GM11168 (cell line): Measurements from ENCODE around the gene TNFSF12.

ENCODE experiments used
- in situ Hi-C: fragments of 300-500 bp; cut with MboI; formaldehyde crosslinking; loops from one replicate; pipeline ENCODE4 v1.12.0; 2022; ENCODE audit warnings: low sequenced_read_pairs; ENCODE audit not compliant: unreplicated experiment

TNFSF12 gene

GRCh38 chr17:7562208-7562605, 13.3 kb downstream of the TNFSF12 start:
- in situ Hi-C loops: no loop called here

- in situ Hi-C loops: no loop called here
Observed at GRCh38 chr17:7563115-7563869, 14.4 kb downstream of the TNFSF12 start.

GRCh38 chr17:7569571-7569970, 20.7 kb downstream of the TNFSF12 start:
- in situ Hi-C loops: no loop called here

GRCh38 chr17:7570351-7570750, 21.5 kb downstream of the TNFSF12 start:
- in situ Hi-C loops: no loop called here

- in situ Hi-C loops: no loop called here
Observed at GRCh38 chr17:7572338-7572587, 23.4 kb downstream of the TNFSF12 start.

GRCh38 chr17:7572588-7573323, 23.9 kb downstream of the TNFSF12 start:
- in situ Hi-C loops: no loop called here

- in situ Hi-C loops: no loop called here
Observed at GRCh38 chr17:7573324-7574080, 24.6 kb downstream of the TNFSF12 start.

- in situ Hi-C loops: no loop called here
Observed at GRCh38 chr17:7574176-7574953, 25.5 kb downstream of the TNFSF12 start.

GRCh38 chr17:7575481-7575883, 26.6 kb downstream of the TNFSF12 start:
- in situ Hi-C loops: no loop called here

- in situ Hi-C loops: no loop called here
Observed at GRCh38 chr17:7575959-7576358, 27.1 kb downstream of the TNFSF12 start.

- in situ Hi-C loops: no loop called here
Observed at GRCh38 chr17:7576432-7576937, 27.6 kb downstream of the TNFSF12 start.

GRCh38 chr17:7577327-7578199, 28.7 kb downstream of the TNFSF12 start:
- in situ Hi-C loops: no loop called here

GRCh38 chr17:7579001-7579833, 30.4 kb downstream of the TNFSF12 start, which contains the start of gene CD68:
TSS of gene CD68 (plus strand) at chr17:7579638. CDS start at chr17:7579678, 40 bp downstream.
- in situ Hi-C loops: no loop called here

GRCh38 chr17:7579834-7580603, 31.2 kb downstream of the TNFSF12 start:
- in situ Hi-C loops: no loop called here

- in situ Hi-C loops: no loop called here
Observed at GRCh38 chr17:7580604-7581575, 32.0 kb downstream of the TNFSF12 start.

GRCh38 chr17:7582396-7583252, 33.8 kb downstream of the TNFSF12 start:
- in situ Hi-C loops: no loop called here
